IPS-18c (cell line): ENCODE data around the gene IQGAP2.
"Not testable (repeated sequence)": the region's sequence is repeated elsewhere in the genome, so short reads cannot be mapped to it uniquely, and the experiment has no call there.

Source experiments
- H3K4me3 ChIP-seq: 2 replicates; pipeline ENCODE4 v1.7.0; 2013; ENCODE audit warnings: low read depth, mild to moderate bottlenecking, low read length, moderate library complexity; ENCODE audit not compliant: insufficient read depth
- H3K9me3 ChIP-seq: one replicate; pipeline ENCODE4 v1.6.1; 2013; ENCODE audit warnings: mild to moderate bottlenecking, low read length, moderate library complexity; ENCODE audit not compliant: control insufficient read depth, insufficient read depth

IQGAP2 gene, protein sequence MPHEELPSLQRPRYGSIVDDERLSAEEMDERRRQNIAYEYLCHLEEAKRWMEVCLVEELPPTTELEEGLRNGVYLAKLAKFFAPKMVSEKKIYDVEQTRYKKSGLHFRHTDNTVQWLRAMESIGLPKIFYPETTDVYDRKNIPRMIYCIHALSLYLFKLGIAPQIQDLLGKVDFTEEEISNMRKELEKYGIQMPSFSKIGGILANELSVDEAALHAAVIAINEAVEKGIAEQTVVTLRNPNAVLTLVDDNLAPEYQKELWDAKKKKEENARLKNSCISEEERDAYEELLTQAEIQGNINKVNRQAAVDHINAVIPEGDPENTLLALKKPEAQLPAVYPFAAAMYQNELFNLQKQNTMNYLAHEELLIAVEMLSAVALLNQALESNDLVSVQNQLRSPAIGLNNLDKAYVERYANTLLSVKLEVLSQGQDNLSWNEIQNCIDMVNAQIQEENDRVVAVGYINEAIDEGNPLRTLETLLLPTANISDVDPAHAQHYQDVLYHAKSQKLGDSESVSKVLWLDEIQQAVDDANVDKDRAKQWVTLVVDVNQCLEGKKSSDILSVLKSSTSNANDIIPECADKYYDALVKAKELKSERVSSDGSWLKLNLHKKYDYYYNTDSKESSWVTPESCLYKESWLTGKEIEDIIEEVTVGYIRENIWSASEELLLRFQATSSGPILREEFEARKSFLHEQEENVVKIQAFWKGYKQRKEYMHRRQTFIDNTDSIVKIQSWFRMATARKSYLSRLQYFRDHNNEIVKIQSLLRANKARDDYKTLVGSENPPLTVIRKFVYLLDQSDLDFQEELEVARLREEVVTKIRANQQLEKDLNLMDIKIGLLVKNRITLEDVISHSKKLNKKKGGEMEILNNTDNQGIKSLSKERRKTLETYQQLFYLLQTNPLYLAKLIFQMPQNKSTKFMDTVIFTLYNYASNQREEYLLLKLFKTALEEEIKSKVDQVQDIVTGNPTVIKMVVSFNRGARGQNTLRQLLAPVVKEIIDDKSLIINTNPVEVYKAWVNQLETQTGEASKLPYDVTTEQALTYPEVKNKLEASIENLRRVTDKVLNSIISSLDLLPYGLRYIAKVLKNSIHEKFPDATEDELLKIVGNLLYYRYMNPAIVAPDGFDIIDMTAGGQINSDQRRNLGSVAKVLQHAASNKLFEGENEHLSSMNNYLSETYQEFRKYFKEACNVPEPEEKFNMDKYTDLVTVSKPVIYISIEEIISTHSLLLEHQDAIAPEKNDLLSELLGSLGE (N-terminal part only)

DNA sequence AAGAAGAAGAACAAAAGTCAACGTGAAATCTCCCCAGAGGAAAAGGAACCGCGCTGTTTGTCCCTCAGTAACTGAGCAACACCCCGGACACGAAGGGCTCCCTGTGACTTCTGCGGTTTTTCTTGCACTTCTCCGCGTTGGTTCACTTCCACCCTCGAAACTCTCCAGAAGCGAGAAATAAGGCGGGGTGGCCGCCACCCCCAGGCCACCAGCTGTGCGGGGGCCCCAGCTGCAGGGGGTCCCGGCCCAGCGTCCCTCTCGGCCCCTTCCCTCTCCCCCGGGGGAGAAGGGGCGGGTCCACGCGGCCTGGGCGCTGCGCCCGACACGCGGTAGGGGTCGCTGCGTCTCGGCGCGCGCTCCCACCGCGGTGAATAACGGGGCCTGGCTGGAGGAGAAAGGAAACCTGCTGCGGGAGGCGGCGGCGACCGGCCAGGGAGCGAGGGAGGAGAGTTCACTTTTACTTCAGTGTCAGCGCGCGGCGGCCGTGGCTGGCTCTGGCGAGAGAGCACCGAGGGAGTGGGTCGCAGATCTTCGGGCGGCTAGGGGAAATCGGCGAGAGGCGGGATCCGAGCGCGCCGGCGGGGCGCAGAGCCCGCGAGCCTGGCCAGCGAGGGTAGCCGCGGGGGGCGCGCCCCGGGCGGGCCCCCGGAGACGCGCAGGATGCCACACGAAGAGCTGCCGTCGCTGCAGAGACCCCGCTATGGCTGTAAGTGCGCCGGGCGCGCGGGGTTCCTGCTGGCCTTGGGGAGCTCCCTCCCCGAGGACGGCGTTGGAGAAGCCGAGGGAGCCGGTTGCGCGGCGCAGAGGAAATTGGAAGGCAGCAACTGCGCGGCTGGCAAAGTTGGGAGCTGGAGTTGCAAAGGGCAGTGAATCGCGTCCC, at the start of gene IQGAP2:
Gene IQGAP2 (plus strand): TSS at position 400 of the 880 bp plus-strand sequence. CDS start 261 bp downstream, at position 661.
- Histone ChIP-seq H3K4me3 (peak within 1 kb of the TSS; percentile 87), H3K9me3 (no peaks in the 10 kb centered on the region)

DNA sequence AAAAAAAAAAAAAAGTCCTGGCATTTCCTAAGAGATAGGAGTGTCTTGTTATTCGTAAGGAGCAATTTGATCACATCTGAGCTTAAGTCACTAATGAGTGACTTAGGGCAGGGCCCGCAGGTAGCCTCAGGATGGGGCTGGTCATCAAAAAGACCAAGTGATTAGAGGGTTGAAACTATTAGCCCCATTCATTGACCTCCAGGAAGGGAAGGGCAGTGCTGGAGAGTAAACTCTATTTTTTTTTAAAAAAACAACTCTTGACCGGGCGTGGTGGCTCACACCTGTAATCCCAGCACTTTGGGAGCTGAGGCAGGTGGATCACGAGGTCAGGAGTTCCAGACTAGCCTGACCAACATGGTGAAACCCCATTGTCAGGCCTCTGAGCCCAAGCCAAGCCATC, 46.2 kb upstream of the IQGAP2 start:
- Histone ChIP-seq H3K4me3 (no peak overlapping the region), H3K9me3 (no peaks in the 10 kb centered on the region)

DNA sequence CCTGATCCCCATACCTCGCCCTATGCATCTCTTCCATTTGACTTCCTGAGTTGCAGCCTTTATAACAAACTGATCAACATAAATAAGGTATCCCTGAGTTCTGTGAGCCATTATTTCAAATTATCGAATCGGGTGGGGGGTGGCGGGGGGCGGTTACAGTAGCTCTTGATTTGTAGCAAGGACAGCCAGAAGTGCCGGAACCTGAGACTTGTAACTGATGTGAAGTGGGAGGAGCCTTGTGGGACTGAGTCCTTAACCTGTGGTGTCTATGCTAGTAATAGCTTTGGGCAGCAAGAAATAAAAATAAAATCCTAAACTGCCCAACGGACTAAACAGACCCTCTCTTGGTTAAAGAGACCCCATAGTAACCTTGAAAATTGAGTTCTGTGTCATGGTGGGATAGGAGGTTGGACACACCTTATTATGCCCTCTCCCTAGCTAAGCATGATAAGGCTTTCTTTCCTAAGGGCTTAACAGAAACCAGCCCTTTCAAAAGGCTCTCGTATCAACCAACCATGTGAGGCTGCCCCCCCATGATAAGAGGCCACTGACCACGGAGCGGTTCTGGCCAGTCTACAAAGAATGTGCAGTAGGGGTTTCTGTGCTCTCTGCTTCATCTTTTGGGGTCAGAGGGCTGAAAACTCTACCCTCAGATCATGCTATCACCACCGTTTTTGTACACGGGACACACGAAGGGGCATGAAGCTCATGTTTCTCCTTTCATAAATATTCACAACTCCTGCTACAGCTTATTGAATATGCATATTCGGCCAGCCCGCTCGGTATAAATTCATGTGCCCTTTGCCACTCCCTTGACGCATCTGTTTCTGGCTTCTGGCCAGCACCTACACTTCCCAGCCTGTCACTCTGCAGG, 39.5 kb upstream of the IQGAP2 start:
- Histone ChIP-seq H3K9me3 (no peaks in the 10 kb centered on the region), H3K4me3 (no peak overlapping the region)

DNA sequence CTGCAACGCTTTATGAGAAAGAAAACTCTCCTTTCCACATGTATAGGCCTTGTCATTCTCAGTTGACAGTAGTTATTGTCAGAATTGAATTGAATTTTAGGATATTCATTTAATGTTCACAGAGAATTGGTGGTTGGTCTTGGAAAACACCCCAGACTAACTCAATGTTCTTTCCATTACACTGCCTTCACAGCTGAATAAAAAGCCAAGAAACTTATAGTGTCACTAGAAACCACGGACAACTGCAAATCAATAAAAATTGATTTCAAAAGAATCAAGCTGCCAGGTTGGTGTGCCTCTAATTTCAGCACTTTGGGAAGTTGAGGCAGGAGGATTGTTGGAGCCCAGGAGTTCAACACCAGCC, 38.9 kb upstream of the IQGAP2 start:
- no peak overlapping the region for H3K4me3 ChIP-seq
- H3K9me3 ChIP-seq: no peaks in the 10 kb centered on the region

DNA sequence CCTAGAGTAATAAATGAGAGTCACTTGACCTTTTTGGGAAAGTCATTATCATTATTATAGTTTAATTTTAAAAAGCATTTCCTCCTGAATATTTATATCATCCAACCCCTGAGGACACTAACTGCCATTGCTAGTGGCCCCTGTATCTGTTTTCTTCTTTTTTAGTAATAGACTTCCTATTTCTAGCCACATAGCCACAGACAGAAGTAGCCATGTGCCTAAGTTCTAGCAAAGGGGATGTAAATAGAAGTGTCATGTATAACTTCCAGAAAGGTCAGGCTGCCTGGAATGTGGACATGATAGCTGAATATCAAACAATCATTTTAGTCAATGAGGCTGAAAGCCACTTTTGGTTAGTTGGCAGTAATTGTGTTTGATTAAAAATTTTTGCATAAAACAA, 37.5 kb upstream of the IQGAP2 start:
- Histone ChIP-seq H3K9me3 (no peaks in the 10 kb centered on the region), H3K4me3 (no peak overlapping the region)

DNA sequence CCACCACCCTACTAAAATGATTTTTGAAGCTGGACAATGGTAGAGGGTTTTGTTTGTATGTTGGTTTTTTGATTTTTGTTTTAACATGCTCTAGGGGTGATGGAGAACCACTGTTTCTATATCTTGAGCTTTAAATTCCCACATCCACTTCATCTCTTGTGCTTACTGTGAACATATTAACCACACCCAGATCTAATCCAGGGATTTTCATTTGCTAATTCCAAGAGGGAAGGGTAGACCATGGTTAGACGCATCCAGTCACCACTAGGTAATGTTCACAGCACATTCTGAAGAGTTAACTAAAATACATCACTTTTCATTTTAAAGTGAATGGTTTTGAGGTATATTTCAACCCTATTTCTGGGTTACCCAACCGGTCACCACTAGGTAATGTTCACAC, 36.5 kb upstream of the IQGAP2 start:
- Histone ChIP-seq H3K9me3 (no peaks in the 10 kb centered on the region), H3K4me3 (no peak overlapping the region)

DNA sequence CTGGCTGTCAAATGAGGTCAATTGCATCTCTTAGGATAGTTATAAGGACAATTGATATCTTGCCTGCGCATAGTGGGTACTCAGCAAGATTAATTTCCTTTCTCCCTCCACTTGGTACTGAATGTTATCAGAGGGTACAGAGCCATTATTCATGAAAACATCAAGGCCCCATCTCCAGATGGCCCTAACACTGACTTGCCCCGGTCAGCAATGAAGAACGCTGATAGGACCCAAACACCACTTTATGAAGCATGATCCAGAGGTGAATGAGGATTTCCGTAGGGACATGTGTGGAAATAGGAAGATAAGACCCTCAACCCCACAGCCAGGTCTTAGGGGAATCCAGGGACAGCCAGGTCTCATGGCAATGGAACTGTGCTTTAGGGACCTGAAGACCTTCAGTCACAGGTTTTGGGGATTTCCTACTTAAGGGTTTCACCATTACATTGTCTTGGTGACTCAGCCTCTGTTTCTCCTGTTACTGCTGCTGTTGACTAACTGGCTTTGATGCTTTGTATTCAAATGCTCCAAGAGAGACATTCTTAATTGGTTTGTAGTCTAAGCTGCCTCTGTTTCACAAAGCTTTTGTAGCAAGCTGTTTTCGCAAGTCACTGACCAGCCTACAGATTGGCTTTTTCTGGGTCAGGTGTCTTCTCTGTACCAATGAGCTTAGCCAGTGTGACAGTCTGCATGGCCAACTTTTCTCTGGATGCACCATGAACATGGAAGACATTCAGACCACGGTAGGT, 35.3 kb upstream of the IQGAP2 start:
- Histone ChIP-seq H3K9me3 (no peaks in the 10 kb centered on the region), H3K4me3 (no peak overlapping the region)

DNA sequence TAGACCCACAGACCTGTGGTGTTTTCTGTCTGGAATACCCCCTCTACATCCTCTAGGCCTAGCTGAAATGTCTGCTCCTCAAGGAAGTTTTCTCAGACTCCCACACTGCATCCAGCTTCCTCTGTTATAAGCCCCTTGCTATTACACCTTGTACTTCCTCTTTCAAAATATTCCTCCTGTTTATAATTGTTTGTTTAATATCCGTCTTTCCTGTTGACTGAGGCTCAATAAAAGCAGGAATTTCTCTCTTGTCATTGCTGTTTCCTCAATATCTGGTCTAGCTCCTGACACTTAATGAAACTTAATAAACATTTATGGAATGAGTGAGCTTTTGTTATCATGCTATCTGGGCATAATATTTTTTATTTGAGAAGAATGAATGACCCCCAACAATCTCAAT, 34.1 kb upstream of the IQGAP2 start:
- no peak overlapping the region for H3K4me3 ChIP-seq

DNA sequence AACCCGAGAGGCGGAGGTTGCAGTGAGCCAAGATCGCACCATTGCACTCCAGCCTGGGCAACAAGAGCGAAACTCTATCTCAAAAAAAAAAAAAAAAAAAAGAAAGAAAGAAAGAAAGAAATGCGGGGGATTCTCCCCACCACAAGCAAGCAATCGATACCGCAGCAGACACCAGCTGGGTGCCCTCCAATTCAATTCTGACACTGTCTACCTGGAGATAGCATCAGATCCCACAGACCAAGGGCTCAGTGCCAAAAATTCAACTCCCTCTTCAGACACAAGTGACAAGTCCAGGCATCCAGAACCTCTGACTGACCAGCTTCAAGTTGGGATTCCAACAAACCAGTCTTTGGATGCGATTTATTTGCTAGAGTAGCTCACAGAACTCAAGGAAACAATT, 33.4 kb upstream of the IQGAP2 start:
- not testable (repeated sequence) for H3K4me3 ChIP-seq

More for the DNA sequence above, 34.1 kb upstream of the IQGAP2 start:
- no peaks in the 10 kb centered on the region for H3K9me3 ChIP-seq

DNA sequence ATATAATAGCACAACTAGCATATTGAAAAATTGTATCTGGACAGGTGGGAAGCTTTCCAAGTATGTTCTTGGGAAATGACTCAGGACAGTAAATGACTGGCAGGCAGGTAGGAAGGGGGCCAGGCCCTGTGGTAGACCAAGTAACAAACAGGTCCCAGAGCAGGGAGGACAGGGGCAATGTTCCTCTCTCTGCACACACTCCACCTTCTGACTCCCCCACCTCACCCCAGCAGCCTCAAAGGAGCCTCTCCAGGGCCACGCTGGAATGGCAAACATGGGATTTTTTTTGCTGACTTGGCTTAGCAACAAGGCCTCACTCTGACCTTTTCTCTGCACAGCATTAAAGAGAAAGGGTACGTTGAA, 31.1 kb upstream of the IQGAP2 start:
- H3K9me3 ChIP-seq: peaks cover 4% of the 10 kb centered on the region
- no peak overlapping the region for H3K4me3 ChIP-seq

More for the DNA sequence above, 33.4 kb upstream of the IQGAP2 start:
- H3K9me3 ChIP-seq: not testable (repeated sequence)

DNA sequence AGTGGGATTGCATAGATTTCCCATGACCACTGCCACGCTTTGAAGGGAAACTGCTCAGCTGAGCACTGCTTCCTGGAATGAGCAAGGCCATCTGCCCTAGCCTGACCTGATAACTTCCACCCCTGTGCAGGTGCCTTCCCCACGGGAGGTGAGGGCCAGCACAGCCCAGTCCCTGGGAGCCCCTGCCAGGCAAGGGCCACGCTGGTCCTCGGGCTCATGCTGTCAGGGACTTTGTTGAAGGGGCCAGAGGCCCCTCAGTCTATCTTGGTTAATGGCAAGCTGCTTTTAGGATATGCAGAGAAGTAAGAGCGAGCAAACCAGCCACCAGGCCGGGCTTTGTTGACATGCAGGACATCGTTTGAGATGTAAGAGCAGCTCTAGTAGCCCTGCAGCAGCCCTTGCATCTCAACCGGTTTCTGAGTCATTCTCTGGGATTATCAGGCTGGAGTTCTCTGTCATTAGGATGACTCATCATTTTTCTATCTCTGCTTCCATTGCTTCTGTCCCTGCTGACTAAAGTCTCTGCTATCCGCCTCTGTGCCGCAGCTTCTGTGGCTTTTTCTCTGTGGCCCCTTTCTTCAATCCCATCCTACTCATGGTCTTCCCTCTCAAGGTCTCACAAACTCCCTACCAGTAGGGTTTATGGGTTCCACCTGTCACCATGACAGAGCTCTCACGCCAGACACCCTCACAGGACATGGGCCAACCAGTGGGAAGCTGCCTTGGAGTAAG, 30.6 kb upstream of the IQGAP2 start:
- Histone ChIP-seq H3K4me3 (no peak overlapping the region), H3K9me3 (peaks cover 4% of the 10 kb centered on the region)

DNA sequence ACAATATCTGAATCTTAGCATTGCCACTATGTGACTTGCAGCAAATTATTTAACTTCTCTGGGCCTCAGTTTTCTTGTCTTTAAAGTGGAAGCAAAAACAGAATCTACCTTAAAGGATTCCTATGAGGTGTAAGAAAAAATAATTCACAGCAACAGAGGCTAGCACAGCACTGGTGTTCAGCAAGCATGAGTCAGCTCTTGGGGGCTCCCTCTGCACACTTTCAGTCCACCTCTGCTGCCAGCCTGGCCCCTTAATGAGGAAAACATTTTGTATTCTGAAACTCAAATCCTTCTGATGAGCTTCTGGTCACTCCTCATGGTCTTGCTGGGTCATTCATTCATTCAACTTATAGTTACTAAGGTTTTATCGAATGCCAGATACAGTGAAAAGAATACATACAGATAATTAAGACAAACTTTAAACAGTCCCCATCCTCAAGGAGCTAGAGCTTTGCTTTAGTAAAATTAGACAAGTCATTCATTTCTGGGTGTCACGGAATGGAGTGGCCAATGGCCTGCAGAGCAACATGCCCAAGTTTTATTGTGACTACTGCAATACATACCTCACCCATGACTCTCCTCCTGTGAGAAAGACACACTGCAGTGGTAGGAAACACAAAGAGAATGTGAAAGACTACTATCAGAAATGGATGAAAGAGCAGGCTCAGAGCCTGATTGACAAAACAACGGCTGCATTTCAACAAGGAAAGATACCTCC, 26.8 kb upstream of the IQGAP2 start:
- Histone ChIP-seq H3K9me3 (peaks cover 4% of the 10 kb centered on the region), H3K4me3 (no peak overlapping the region)

DNA sequence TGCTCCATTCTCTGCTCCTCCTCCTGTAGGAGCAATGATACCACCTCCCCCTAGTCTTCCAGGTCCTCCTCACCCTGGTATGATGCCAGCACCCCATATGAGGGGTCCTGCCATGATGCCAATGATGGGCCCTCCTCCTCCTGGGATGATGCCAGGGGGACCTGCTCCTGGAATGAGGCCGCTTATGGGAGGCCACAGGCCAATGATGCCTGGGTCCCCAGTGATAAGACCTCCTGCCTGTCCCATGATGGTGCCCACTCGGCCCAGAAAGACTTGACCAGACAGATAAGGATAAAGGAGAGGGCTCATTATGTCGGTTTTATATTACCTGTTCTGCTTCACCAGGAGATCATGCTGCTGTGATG, 26.2 kb upstream of the IQGAP2 start:
- Histone ChIP-seq H3K9me3 (peaks cover 4% of the 10 kb centered on the region), H3K4me3 (no peak overlapping the region)

DNA sequence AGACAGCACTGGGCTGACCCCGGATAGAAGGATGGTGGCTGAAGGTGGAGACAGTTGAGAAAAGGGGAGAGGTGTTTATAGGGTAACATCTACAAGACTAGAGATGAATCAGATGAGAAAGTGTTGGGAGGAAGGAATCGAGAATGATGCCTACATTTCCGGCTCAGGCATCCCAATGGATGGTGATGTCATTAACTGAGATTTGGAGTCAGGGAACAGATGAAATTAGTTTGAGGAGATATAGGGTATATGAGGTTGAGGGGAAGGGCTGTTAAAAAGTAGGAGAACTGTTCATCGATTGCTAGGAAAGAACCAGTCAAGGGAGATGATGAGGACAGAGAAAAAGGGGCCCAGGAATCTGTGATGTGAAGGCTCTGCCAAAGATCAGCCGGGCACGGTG, 24.7 kb upstream of the IQGAP2 start:
- H3K9me3 ChIP-seq: peaks cover 4% of the 10 kb centered on the region
- H3K4me3 ChIP-seq: no peak overlapping the region
